ENCODE data around the gene KATNB1. TPM values are rescaled to one million over a fixed set of nuclear protein-coding genes. Genes with fewer than 3 reads are reported as not detected.

KATNB1 gene
- total RNA-seq, 1 donor from 2014 or later, result 24.9 TPM

DNA sequence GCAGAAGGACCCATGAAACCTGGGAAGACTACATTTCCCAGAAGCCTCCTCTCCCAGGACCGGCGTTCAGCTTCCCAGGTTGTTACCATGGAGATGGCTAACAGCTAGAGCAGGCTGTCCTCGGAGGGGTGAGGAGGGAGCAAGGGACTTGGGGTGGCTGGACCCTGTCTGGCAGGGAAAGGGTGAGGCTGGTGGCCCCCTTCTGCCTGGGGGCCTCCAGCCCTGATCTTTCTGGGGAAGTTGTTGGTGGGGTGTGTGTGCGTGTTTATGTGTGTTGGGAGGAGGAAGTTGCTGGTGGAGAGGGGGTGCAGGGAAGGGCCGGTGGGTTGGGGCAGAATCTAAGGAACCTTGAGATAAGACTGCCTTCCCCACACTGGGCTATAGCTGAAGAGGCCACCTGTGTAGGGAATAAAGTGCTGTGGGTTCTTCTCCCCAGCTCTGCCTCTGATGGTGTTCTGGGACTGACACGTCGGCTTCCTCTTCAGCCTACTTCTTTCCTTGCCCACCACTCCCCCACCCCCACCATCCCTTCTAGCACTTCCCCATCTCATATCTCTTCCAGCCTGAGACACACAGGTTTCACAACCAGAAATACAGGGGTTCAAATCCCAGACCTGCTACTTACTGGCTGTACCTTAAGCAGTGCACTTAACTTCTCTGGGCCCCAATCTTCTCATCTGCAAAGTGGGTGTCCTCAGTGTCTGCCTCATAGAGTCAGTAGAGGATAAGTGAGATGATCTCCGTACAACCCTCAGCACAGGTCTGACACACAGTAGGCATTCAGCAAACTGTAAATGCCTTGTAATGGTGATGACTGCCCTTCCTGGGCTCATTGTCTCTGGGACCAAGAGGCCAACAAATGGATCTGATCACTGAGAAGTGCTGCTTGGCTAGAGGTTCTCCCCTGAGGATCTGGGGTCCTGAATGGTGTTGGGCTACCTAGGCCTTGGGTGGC, 40.6 kb upstream of the KATNB1 start, which contains the start of gene DRC7:
Gene DRC7, plus strand, starts transcription at position 82 of the 955 bp plus-strand sequence. CDS start 3,144 bp downstream, outside the sequence.
- Mint-ChIP-seq H3K27me3 (ENCODE audit: low read depth) (no peaks in the 10 kb centered on the region), H3K4me3 (peak within 1 kb of the TSS; percentile 70), H3K27ac (peak within 1 kb of the TSS; percentile 89), H3K4me1 (peaks cover 4% of the 10 kb centered on the region), H3K9me3 (no peaks in the 10 kb centered on the region), H3K36me3 (no peaks in the 10 kb centered on the region)
- TF ChIP-seq, protein P1, sequence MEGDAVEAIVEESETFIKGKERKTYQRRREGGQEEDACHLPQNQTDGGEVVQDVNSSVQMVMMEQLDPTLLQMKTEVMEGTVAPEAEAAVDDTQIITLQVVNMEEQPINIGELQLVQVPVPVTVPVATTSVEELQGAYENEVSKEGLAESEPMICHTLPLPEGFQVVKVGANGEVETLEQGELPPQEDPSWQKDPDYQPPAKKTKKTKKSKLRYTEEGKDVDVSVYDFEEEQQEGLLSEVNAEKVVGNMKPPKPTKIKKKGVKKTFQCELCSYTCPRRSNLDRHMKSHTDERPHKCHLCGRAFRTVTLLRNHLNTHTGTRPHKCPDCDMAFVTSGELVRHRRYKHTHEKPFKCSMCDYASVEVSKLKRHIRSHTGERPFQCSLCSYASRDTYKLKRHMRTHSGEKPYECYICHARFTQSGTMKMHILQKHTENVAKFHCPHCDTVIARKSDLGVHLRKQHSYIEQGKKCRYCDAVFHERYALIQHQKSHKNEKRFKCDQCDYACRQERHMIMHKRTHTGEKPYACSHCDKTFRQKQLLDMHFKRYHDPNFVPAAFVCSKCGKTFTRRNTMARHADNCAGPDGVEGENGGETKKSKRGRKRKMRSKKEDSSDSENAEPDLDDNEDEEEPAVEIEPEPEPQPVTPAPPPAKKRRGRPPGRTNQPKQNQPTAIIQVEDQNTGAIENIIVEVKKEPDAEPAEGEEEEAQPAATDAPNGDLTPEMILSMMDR (IDR thresholded peaks at IDR 0.05; ENCODE audit: unreplicated experiment), result no peak
- no peak for DNase-seq (ENCODE audit: low spot score in 2 of 2, unreplicated experiment in 2 of 2)

DNA sequence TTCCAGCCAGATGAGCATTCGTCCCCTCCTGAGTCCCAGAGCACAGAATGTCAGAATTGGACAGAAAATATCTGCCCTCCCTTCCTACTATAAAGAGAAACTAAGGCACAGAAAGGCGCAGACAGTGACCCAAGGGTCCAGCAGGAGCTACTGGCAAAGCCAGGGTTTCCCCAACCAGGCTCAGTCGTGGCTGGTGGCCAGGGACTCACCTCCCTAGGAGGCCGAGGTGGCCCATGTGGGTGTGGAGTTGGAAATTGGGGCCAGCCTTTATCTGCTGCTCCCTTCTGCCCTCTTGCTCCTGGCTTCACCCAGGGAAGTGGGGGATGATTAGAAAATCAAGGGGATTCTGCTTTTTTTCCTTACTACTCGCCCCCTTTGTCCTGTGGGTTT, 39.9 kb upstream of the KATNB1 start:
- H3K4me3 Mint-ChIP-seq, result no peak overlapping the region

DNA sequence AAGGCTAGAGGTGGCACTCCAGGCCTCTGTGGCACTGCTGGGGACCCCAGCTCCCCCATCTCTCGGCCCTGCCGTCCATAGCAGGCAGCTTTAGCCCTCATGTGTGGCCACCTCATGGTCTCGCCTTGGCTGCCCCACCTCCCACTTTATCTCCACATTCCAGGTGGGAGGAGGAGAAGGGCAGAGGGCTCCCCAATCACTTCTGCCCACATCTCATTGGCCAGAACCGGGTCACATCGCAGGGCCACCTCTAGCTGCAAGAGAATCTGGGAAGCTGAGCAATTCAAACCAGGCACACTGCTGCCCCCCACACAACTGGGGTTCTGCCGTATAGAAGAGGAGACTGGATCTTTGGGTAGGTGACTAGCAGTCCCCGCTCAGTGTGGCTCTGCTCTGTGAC, 39.3 kb upstream of the KATNB1 start:
- no peak overlapping the region for H3K27ac Mint-ChIP-seq
- no peaks in the 10 kb centered on the region for H3K9me3 Mint-ChIP-seq
- TF ChIP-seq, protein P1 (IDR thresholded peaks at IDR 0.05; ENCODE audit: unreplicated experiment), result no peak
- H3K36me3 Mint-ChIP-seq, result no peaks in the 10 kb centered on the region
- no peak overlapping the region for H3K4me3 Mint-ChIP-seq
- no peaks in the 10 kb centered on the region for H3K27me3 Mint-ChIP-seq (ENCODE audit: low read depth)
- peaks cover 13% of the 10 kb centered on the region for H3K4me1 Mint-ChIP-seq
- DNase-seq (ENCODE audit: low spot score in 2 of 2, unreplicated experiment in 2 of 2), result no peak

More for the DNA sequence above, 39.9 kb upstream of the KATNB1 start:
- H3K4me1 Mint-ChIP-seq, result peaks cover 8% of the 10 kb centered on the region
- H3K9me3 Mint-ChIP-seq, result no peaks in the 10 kb centered on the region
- H3K36me3 Mint-ChIP-seq, result no peaks in the 10 kb centered on the region
- no peak overlapping the region for H3K27ac Mint-ChIP-seq
- no peak for DNase-seq (ENCODE audit: low spot score in 2 of 2, unreplicated experiment in 2 of 2)
- TF ChIP-seq, protein P1 (IDR thresholded peaks at IDR 0.05; ENCODE audit: unreplicated experiment), result no peak
- H3K27me3 Mint-ChIP-seq (ENCODE audit: low read depth), result no peaks in the 10 kb centered on the region

DNA sequence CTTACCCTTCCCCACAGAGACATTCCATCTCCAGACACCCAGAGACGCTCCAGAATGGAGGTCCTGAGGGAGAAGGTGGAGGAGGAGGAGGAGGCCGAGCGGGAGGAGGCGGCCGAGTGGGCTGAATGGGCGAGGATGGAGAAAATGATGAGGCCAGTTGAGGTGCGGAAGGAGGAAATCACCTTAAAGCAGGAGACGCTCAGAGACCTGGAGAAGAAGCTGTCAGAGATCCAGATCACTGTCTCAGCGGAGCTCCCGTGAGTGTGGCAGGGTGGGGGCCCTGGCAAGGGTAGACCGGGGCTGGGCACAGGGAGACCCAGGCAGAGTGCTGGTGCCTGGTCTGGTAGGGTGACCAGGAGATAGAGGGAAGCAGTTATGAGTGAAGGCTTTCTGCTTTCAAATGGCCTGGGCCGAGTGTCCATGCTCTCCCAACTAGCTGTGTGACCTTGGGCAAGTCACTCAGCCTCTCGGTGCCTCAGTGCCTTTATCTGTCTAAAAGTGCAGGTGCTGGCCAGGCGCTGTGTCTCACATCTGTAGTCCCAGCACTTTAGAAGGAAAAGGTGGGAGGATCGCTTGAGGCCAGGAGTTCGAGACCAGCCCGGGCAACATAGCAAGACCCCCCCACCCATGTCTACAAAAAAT, 37.6 kb upstream of the KATNB1 start:
- DNase-seq (ENCODE audit: low spot score in 2 of 2, unreplicated experiment in 2 of 2), result no peak
- Mint-ChIP-seq H3K27me3 (ENCODE audit: low read depth) (no peaks in the 10 kb centered on the region), H3K36me3 (no peaks in the 10 kb centered on the region), H3K9me3 (no peaks in the 10 kb centered on the region), H3K4me3 (no peak overlapping the region), H3K27ac (no peak overlapping the region), H3K4me1 (peaks cover 20% of the 10 kb centered on the region)
- TF ChIP-seq, protein P1 (IDR thresholded peaks at IDR 0.05; ENCODE audit: unreplicated experiment), result no peak

DNA sequence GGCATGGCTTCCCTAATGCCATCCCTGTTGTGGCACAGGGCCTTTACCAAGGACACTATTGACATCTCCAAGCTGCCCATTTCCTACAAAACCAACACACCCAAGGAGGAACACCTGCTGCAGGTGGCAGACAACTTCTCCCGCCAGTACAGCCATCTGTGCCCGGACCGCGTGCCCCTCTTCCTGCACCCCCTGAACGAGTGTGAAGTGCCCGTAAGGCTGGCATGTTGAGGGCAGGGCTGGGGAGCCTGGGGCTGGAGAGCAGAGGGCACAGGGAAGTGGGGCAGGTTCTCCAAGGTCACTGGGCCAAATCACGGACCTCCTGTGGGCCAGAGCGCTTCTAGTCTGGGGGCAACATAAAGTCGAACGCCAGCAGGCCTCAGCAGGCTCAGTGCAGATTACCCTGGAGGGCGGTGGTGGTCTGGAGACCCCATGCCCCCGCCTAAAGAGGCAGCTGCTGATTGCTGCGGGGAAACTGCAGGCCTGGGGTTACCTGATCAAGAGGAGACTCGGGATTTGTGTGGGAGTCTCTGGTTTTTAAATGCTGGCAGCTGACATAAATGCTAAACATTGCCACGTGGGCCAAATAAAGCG, 36.7 kb upstream of the KATNB1 start:
- H3K4me1 Mint-ChIP-seq, result peaks cover 20% of the 10 kb centered on the region
- no peaks in the 10 kb centered on the region for H3K27me3 Mint-ChIP-seq (ENCODE audit: low read depth)
- H3K27ac Mint-ChIP-seq, result no peak overlapping the region
- H3K36me3 Mint-ChIP-seq, result no peaks in the 10 kb centered on the region
- TF ChIP-seq, protein P1 (IDR thresholded peaks at IDR 0.05; ENCODE audit: unreplicated experiment), result no peak
- no peak overlapping the region for H3K4me3 Mint-ChIP-seq
- no peaks in the 10 kb centered on the region for H3K9me3 Mint-ChIP-seq
- no peak for DNase-seq (ENCODE audit: low spot score in 2 of 2, unreplicated experiment in 2 of 2)

Data from mesothelial cell of epicardium (in vitro differentiated cells).